22Rv1 (cell line): Measurements from ENCODE around the gene MBNL2.

Experiments
- H3K27ac ChIP-seq: fragments of 450-650 bp; 2 replicates; pipeline ENCODE4 v1.5.1; 2017
- CTCF ChIP-seq: fragments of 450-650 bp; IDR thresholded peaks from 2 replicates; pipeline ENCODE4 v1.5.1; 2017; ENCODE audit warnings: mild to moderate bottlenecking
- ZFX ChIP-seq: fragments of 450-650 bp; IDR thresholded peaks from 2 replicates; pipeline ENCODE4 v1.6.1; 2017; ENCODE audit warnings: antibody characterized with exemption, borderline replicate concordance

Gene MBNL2

GRCh38 chr13:97234742-97235141 is 12.6 kb downstream of the MBNL2 start:
- no peak overlapping the region for H3K27ac ChIP-seq
- TF ChIP-seq CTCF (no peak), ZFX (no peak)

GRCh38 chr13:97235549-97236231 is 13.6 kb downstream of the MBNL2 start:
- no peak for TF ChIP-seq ZFX
- TF ChIP-seq CTCF = no peak
- no peak overlapping the region for H3K27ac ChIP-seq

GRCh38 chr13:97237388-97237787 is 15.3 kb downstream of the MBNL2 start:
- no peak overlapping the region for H3K27ac ChIP-seq
- TF ChIP-seq ZFX (no peak), CTCF (no peak)

- no peak for TF ChIP-seq ZFX
- TF ChIP-seq CTCF = no peak
Measured at GRCh38 chr13:97238432-97238831, 16.3 kb downstream of the MBNL2 start.

GRCh38 chr13:97238883-97239282 is 16.8 kb downstream of the MBNL2 start:
- TF ChIP-seq ZFX (no peak), CTCF (no peak)

More at GRCh38 chr13:97238432-97238831, 16.3 kb downstream of the MBNL2 start:
- no peak overlapping the region for H3K27ac ChIP-seq

GRCh38 chr13:97239306-97239705 is 17.2 kb downstream of the MBNL2 start:
- TF ChIP-seq ZFX = no peak
- no peak for TF ChIP-seq CTCF
- no peak overlapping the region for H3K27ac ChIP-seq

More at GRCh38 chr13:97238883-97239282, 16.8 kb downstream of the MBNL2 start:
- H3K27ac ChIP-seq = no peak overlapping the region

GRCh38 chr13:97239943-97240787 is 18.0 kb downstream of the MBNL2 start:
- no peak for TF ChIP-seq CTCF
- no peak for TF ChIP-seq ZFX
- no peak overlapping the region for H3K27ac ChIP-seq
